GM12801 (cell line): ENCODE results near the gene DENND1A.

Source experiments
- CTCF ChIP-seq: IDR thresholded peaks from one replicate; pipeline ENCODE4 v1.5.1; 2011; ENCODE audit warnings: control low read depth; ENCODE audit not compliant: insufficient read length; ENCODE audit errors: extremely low read depth

The DENND1A gene

GRCh38 chr9:123722378-123722777 lies 207.5 kb downstream of the DENND1A start:
- TF ChIP-seq CTCF: no peak

GRCh38 chr9:123718188-123718587 lies 211.7 kb downstream of the DENND1A start:
- no peak for TF ChIP-seq CTCF

- no peak for TF ChIP-seq CTCF
These were observed 212.2 kb downstream of the DENND1A start for GRCh38 chr9:123717581-123718175.

GRCh38 chr9:123716339-123716945 lies 213.5 kb downstream of the DENND1A start:
- no peak for TF ChIP-seq CTCF

- no peak for TF ChIP-seq CTCF
These were observed 214.7 kb downstream of the DENND1A start for GRCh38 chr9:123715258-123715657.

GRCh38 chr9:123713282-123713681 lies 216.6 kb downstream of the DENND1A start:
- no peak for TF ChIP-seq CTCF

- no peak for TF ChIP-seq CTCF
These were observed 217.5 kb downstream of the DENND1A start for GRCh38 chr9:123712399-123712798.
